SJCRH30 (cell line): Measurements from ENCODE around the gene HSD17B14. TPM values are rescaled to one million over a fixed set of nuclear protein-coding genes. Genes with fewer than 3 reads are reported as not detected.
"Not testable (repeated sequence)": the region's sequence is repeated elsewhere in the genome, so short reads cannot be mapped to it uniquely, and the experiment has no call there.

ENCODE experiments used
- DNase-seq, 2 experiments: peaks; one replicate each; pipeline ENCODE4 v3.0.0-alpha.2; 2015 to 2020
- H3K27ac ChIP-seq: fragments of 250-450 bp; sonication (Bioruptor Pico); 2 replicates; pipeline ENCODE4 v1.5.1; 2020; ENCODE audit warnings: mild to moderate bottlenecking, moderate library complexity
- H3K27me3 ChIP-seq: fragments of 250-450 bp; sonication (Bioruptor Pico); 2 replicates; pipeline ENCODE4 v1.5.1; 2020; ENCODE audit warnings: mild to moderate bottlenecking, moderate library complexity
- H3K36me3 ChIP-seq: fragments of 250-450 bp; sonication (Bioruptor Pico); 2 replicates; pipeline ENCODE4 v1.5.1; 2020; ENCODE audit warnings: mild to moderate bottlenecking, moderate library complexity
- H3K4me1 ChIP-seq: fragments of 250-450 bp; sonication (Bioruptor Pico); 2 replicates; pipeline ENCODE4 v1.5.1; 2020; ENCODE audit warnings: mild to moderate bottlenecking, moderate library complexity
- H3K4me3 ChIP-seq: fragments of 250-450 bp; sonication (Bioruptor Pico); 2 replicates; pipeline ENCODE4 v1.5.1; 2020; ENCODE audit warnings: mild to moderate bottlenecking, moderate library complexity
- H3K9me3 ChIP-seq: fragments of 250-450 bp; sonication (Bioruptor Pico); replicated peaks from 2 replicates; pipeline ENCODE4 v1.5.1; 2020; ENCODE audit warnings: mild to moderate bottlenecking, moderate library complexity
- total RNA-seq: library from RNA; depleted of rRNA; stranded (reverse); fragments of >200 nt; shearing (Covaris generic); gene quantifications from 2 replicates; pipeline ENCODE4 v1.2.3, GENCODE V29; 2014; rRNA removed

The HSD17B14 gene
- total RNA-seq, 1 experiment from 2014 or later: not detected

- no peak overlapping the region for H3K27ac ChIP-seq
- DNase-seq: no peak
- H3K36me3 ChIP-seq: no peaks in the 10 kb centered on the region
- 0 out of 2 replicates have a peak, but pooled peaks cover 8% of the 10 kb centered on the region for H3K4me1 ChIP-seq
- no peak overlapping the region for H3K4me3 ChIP-seq
- no peaks in the 10 kb centered on the region for H3K9me3 ChIP-seq
- peaks cover 3% of the 10 kb centered on the region; the same call in 1 of the 2 replicates for H3K27me3 ChIP-seq
Measured at GRCh38 chr19:48779636-48780035, 56.7 kb downstream of the HSD17B14 start.

- Histone ChIP-seq H3K36me3 (no peaks in the 10 kb centered on the region), H3K27ac (no peak overlapping the region), H3K4me3 (no peak overlapping the region), H3K4me1 (0 out of 2 replicates have a peak, but pooled peaks cover 8% of the 10 kb centered on the region), H3K27me3 (no peaks in the 10 kb centered on the region), H3K9me3 (no peaks in the 10 kb centered on the region)
- DNase-seq: no peak
Measured at GRCh38 chr19:48777720-48778119, 58.6 kb downstream of the HSD17B14 start.

GRCh38 chr19:48777139-48777538 is 59.2 kb downstream of the HSD17B14 start:
- Histone ChIP-seq H3K4me1 (0 out of 2 replicates have a peak, but pooled peaks cover 8% of the 10 kb centered on the region), H3K36me3 (no peaks in the 10 kb centered on the region), H3K4me3 (no peak overlapping the region), H3K9me3 (no peaks in the 10 kb centered on the region), H3K27me3 (no peaks in the 10 kb centered on the region), H3K27ac (no peak overlapping the region)
- DNase-seq: no peak

- Histone ChIP-seq H3K27ac (no peak overlapping the region), H3K36me3 (no peaks in the 10 kb centered on the region), H3K4me1 (peaks cover 16% of the 10 kb centered on the region), H3K9me3 (no peaks in the 10 kb centered on the region), H3K4me3 (no peak overlapping the region), H3K27me3 (peaks cover 5% of the 10 kb centered on the region; the same call in 1 of the 2 replicates)
- no peak for DNase-seq
Measured at GRCh38 chr19:48772503-48772953, 63.8 kb downstream of the HSD17B14 start.

- Histone ChIP-seq H3K4me3 (peak overlapping the region; percentile 41), H3K9me3 (no peaks in the 10 kb centered on the region), H3K36me3 (no peaks in the 10 kb centered on the region), H3K4me1 (peaks cover 16% of the 10 kb centered on the region), H3K27me3 (peaks cover 5% of the 10 kb centered on the region; the same call in 1 of the 2 replicates), H3K27ac (peak overlapping the region; percentile 21)
- peak; percentile 38 to 62 for DNase-seq
Measured at GRCh38 chr19:48770734-48771472, 65.4 kb downstream of the HSD17B14 start.

GRCh38 chr19:48770266-48770665 is 66.0 kb downstream of the HSD17B14 start:
- no peak overlapping the region for H3K4me3 ChIP-seq
- no peaks in the 10 kb centered on the region for H3K9me3 ChIP-seq
- DNase-seq: no peak
- H3K27me3 ChIP-seq: peaks cover 5% of the 10 kb centered on the region; the same call in 1 of the 2 replicates
- H3K36me3 ChIP-seq: no peaks in the 10 kb centered on the region
- peak overlapping the region; percentile 21; the same call in 1 of the 2 replicates for H3K27ac ChIP-seq
- peaks cover 16% of the 10 kb centered on the region for H3K4me1 ChIP-seq

- peak in 1 of 2 experiments; percentile 49 for DNase-seq
- H3K4me3 ChIP-seq: no peak overlapping the region
- H3K27me3 ChIP-seq: peaks cover 5% of the 10 kb centered on the region; the same call in 1 of the 2 replicates
- no peak overlapping the region for H3K27ac ChIP-seq
- H3K4me1 ChIP-seq: peaks cover 16% of the 10 kb centered on the region
- no peaks in the 10 kb centered on the region for H3K9me3 ChIP-seq
- H3K36me3 ChIP-seq: no peaks in the 10 kb centered on the region
Measured at GRCh38 chr19:48768994-48769713, 67.1 kb downstream of the HSD17B14 start.

- not testable (repeated sequence) for DNase-seq, H3K27ac ChIP-seq, H3K4me3 ChIP-seq, H3K36me3 ChIP-seq, H3K9me3 ChIP-seq, H3K27me3 ChIP-seq
- peaks cover 16% of the 10 kb centered on the region for H3K4me1 ChIP-seq
Measured at GRCh38 chr19:48768171-48768753, 68.0 kb downstream of the HSD17B14 start.

GRCh38 chr19:48765816-48766215 is 70.5 kb downstream of the HSD17B14 start:
- not testable (repeated sequence) for H3K9me3 ChIP-seq, H3K4me3 ChIP-seq, DNase-seq, H3K36me3 ChIP-seq, H3K27ac ChIP-seq, H3K27me3 ChIP-seq
- H3K4me1 ChIP-seq: peaks cover 16% of the 10 kb centered on the region

Other genes starting within 250 kb of the HSD17B14 start
- not detected in 2 replicates for gene SPACA4, start 229.7 kb downstream of the HSD17B14 start, total RNA-seq
- 1.9 and 3.3 TPM in 2 replicates for gene FAM83E, start 221.4 kb downstream of the HSD17B14 start, total RNA-seq
- 1,609 and 2,008 TPM in 2 replicates for gene RPL18, start 217.3 kb downstream of the HSD17B14 start, total RNA-seq
- gene SPHK2, start 217.0 kb downstream of the HSD17B14 start, total RNA-seq: 13.1 and 17.4 TPM in 2 replicates
- 23.9 and 24.4 TPM in 2 replicates for gene DBP, start 199.1 kb downstream of the HSD17B14 start, total RNA-seq
- gene CA11, start 190.3 kb downstream of the HSD17B14 start, total RNA-seq: 10.7 and 11.8 TPM in 2 replicates
- gene NTN5, start 163.5 kb downstream of the HSD17B14 start, total RNA-seq: 151 and 155 TPM in 2 replicates
- 0.08 and 0.30 TPM in 2 replicates for gene FUT2, start 140.5 kb downstream of the HSD17B14 start, total RNA-seq
- 19.5 and 24.5 TPM in 2 replicates for gene MAMSTR, start 116.8 kb downstream of the HSD17B14 start, total RNA-seq
- 0.99 and 1.5 TPM in 2 replicates for gene RASIP1, start 95.9 kb downstream of the HSD17B14 start, total RNA-seq
- gene IZUMO1, start 89.6 kb downstream of the HSD17B14 start, total RNA-seq: not detected in 2 replicates
- gene FUT1, start 83.8 kb downstream of the HSD17B14 start, total RNA-seq: not detected in 2 replicates
- gene FGF21, start 81.0 kb downstream of the HSD17B14 start, total RNA-seq: not detected in 2 replicates
- 31.7 and 36.0 TPM in 2 replicates for gene BCAT2, start 25.5 kb downstream of the HSD17B14 start, total RNA-seq
- 19.3 and 26.6 TPM in 2 replicates for gene PLEKHA4, start 32.1 kb upstream of the HSD17B14 start, total RNA-seq
- gene PPP1R15A, start 35.9 kb upstream of the HSD17B14 start, total RNA-seq: 11.1 and 12.5 TPM in 2 replicates
- gene TULP2, start 62.3 kb upstream of the HSD17B14 start, total RNA-seq: not detected in 2 replicates
- gene NUCB1, start 63.8 kb upstream of the HSD17B14 start, total RNA-seq: 91.2 and 97.1 TPM in 2 replicates
- not detected in 2 replicates for gene DHDH, start 97.2 kb upstream of the HSD17B14 start, total RNA-seq
- gene BAX, start 118.4 kb upstream of the HSD17B14 start, total RNA-seq: 49.1 and 56.9 TPM in 2 replicates
- 1,133 and 1,259 TPM in 2 replicates for gene FTL, start 128.8 kb upstream of the HSD17B14 start, total RNA-seq
- gene GYS1, start 156.8 kb upstream of the HSD17B14 start, total RNA-seq: 38.9 and 42.8 TPM in 2 replicates
- 139 and 152 TPM in 2 replicates for gene RUVBL2, start 157.4 kb upstream of the HSD17B14 start, total RNA-seq
- not detected in 2 replicates for gene LHB, start 180.6 kb upstream of the HSD17B14 start, total RNA-seq
- not detected in 2 replicates for gene CGB3, start 187.8 kb upstream of the HSD17B14 start, total RNA-seq
- not detected in 2 replicates for gene CGB2, start 195.4 kb upstream of the HSD17B14 start, total RNA-seq
- gene CGB1, start 200.4 kb upstream of the HSD17B14 start, total RNA-seq: not detected in 2 replicates
- gene CGB5, start 207.4 kb upstream of the HSD17B14 start, total RNA-seq: not detected in 2 replicates
- gene CGB8, start 212.6 kb upstream of the HSD17B14 start, total RNA-seq: not detected in 2 replicates
- gene CGB7, start 221.3 kb upstream of the HSD17B14 start, total RNA-seq: not detected in 2 replicates
- not detected in 2 replicates for gene NTF4, start 228.3 kb upstream of the HSD17B14 start, total RNA-seq
- gene KCNA7, start 236.2 kb upstream of the HSD17B14 start, total RNA-seq: not detected in 2 replicates
- 241 and 253 TPM in 2 replicates for gene SNRNP70, start 249.0 kb upstream of the HSD17B14 start, total RNA-seq